ENCODE results near the gene CAND1.

Gene CAND1

DNA sequence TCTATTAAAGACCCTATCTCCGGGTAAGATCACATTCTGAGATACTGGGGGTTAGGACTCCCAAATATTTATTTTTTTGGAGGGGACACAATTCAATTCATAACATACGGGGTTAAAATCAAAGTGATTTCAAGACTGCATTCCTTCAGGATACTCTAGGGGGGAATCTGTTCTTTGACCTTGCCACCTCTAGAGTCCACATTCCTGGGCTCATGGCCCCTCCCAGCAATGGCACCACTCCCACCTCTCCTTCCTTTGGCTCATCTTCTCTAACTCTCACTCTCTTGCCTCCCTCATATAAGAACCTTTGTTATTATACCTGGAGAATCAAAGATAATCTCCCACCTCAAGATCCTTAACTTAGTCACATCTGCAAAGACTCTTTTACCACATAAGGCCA lies 79.5 kb downstream of the CAND1 start:
- no peak for DNase-seq

- no peak for DNase-seq
Measured at GRCh38 chr12:67352682-67353081, 83.5 kb downstream of the CAND1 start.

- no peak for DNase-seq
Measured at GRCh38 chr12:67354322-67354721, 85.2 kb downstream of the CAND1 start.

DNA sequence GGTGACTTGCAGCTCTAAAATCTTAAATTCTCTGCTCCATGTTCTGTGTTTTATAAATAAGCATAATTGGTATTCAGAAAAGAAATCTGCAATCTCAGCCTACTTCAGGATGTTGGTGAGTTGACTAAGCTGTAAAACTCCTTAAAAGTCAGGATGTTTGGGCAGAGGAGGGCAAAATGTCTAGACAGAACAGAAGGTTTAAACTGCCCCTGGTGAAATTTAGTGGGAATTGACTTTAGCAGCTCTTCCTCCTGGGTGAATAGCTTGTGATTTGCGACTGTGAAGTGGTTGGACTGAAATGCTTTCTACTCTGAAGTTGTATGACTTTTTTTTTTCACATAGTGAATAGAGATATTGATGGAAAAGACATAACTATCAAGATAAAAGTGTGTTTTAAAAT lies 85.8 kb downstream of the CAND1 start:
- DNase-seq = no peak

- peak; percentile 76 for DNase-seq
Measured at GRCh38 chr12:67355428-67356379, 86.5 kb downstream of the CAND1 start.

GRCh38 chr12:67356380-67356774 lies 87.2 kb downstream of the CAND1 start:
- DNase-seq = peak in 1 of 2 experiments; percentile 53

DNA sequence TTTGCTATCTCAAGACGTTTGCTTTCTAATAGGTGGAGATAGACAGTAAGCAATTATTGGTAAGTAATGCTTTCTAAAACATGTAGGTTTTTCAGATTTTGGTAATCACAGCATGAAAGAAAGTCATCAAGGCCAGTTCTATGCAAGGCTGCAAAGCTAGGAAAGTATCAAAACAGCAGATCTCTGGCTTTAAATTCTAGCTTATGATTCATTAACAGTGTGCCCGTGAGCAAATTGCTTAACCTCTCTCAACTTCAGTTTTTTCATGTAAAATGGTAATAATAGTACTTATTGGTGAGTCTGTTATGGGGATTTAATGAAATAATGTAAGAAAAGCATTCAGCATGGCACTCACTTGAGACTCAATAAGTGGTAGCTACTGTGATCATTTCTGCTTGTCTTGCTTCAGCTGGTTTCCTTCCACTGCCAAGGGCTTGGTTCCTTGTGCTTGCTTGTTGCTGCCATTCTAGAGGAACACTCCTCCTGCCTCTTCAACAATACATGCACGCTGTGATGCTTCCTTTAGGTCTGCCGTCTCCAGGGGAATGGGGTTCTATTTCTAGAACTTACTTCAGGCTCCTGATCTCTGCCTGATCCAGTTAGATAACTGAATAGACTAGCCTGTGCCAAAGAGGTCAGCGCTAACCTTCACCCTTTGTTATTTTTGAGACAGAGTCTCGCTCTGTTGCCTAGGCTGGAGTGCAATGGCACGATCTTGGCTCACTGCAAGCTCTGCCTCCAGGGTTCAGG lies 88.4 kb downstream of the CAND1 start:
- no peak for DNase-seq

- DNase-seq = no peak
Measured at GRCh38 chr12:67358781-67359338, 89.7 kb downstream of the CAND1 start.

DNA sequence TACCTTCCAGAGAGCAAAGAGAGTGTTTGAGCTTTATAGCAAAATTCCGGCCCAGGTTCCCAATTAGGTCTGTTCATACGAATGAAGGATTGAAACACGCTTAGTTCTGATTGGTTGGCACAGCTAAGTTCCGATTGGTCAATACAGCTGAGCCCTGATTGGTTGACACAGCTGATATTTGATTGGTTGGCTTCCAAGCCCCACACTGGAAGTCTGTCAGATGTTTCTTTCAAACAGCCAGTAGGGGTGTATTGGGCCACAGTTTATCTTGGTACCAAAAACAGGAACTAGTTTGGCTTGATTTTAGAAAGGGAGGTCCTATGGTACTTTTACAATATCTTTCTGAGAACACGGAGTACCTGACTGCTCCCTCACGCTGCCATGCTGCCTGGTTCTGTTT lies 93.4 kb downstream of the CAND1 start:
- no peak for DNase-seq

DNA sequence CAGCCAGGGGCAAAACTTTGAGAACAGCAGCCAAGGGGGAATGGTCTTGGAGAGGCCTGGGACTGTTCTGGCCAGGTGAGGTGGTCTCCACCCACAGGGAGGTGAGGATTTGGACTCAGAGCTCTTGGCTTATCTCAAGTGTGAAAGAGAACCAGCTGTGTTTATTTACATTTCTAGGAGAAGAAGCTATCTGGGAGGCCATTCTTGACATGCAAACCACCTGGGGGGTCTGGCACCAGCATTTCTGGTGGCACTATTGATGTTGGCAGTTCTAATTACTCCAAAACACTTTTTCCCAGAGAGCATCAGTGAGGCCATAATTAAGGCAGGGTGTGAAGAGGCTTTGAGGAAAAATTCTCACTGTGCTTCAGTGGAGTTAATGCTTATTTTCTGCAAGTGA lies 95.1 kb downstream of the CAND1 start:
- DNase-seq = peak in 1 of 2 experiments; percentile 17

DNA sequence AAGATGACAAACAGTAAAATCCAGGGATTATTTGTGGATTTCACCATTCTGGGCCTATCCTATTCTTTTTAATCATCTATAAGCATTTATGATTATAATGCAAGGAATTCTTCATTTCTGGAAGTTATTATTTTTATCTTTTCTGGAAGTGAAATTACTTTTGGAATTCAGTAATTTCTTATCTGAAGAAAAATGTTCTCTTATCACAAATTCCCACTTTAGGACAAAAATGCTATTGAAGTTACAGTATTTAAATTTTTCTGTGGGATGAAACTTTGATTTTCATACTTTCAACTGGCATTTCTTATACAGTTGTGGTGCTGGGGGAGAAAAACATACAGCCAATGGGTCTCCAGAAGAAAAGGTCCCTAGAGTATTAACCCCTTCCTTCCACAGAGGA lies 96.0 kb downstream of the CAND1 start:
- DNase-seq = no peak

GRCh38 chr12:67367843-67368242 lies 98.7 kb downstream of the CAND1 start:
- no peak for DNase-seq

Measured in NCI-H2081 (cell line).